WERI-Rb-1 (cell line): Measurements from ENCODE around the gene ZNF79.

ENCODE experiments used
- DNase-seq: peaks from one replicate; pipeline ENCODE4 v3.0.0-alpha.2; 2020
- H3K27ac ChIP-seq: fragments of 250-450 bp; sonication (Bioruptor Pico); 2 replicates; pipeline ENCODE4 v1.5.1; 2020; ENCODE audit warnings: mild to moderate bottlenecking, moderate library complexity
- H3K27me3 ChIP-seq: fragments of 250-450 bp; sonication (Bioruptor Pico); 2 replicates; pipeline ENCODE4 v1.5.1; 2021; ENCODE audit warnings: mild to moderate bottlenecking, low read depth, moderate library complexity; ENCODE audit not compliant: insufficient read depth, severe bottlenecking
- H3K36me3 ChIP-seq: fragments of 250-450 bp; sonication (Bioruptor Pico); 2 replicates; pipeline ENCODE4 v1.5.1; 2020; ENCODE audit warnings: mild to moderate bottlenecking, moderate library complexity
- H3K4me3 ChIP-seq: 2 replicates; pipeline ENCODE4 v1.5.1; 2011; ENCODE audit warnings: low read depth, mild to moderate bottlenecking, control low read depth, low read length
- H3K9me3 ChIP-seq: fragments of 250-450 bp; sonication (Bioruptor Pico); 2 replicates; pipeline ENCODE4 v1.5.1; 2021; ENCODE audit warnings: mild to moderate bottlenecking, moderate library complexity; ENCODE audit not compliant: severe bottlenecking
- TF ChIP-seq, protein P1 (sequence below): IDR thresholded peaks from 2 replicates; pipeline ENCODE4 v1.5.1; 2011; ENCODE audit warnings: low read depth, mild to moderate bottlenecking, control low read depth, inconsistent platforms, low read length

Gene ZNF79

DNA sequence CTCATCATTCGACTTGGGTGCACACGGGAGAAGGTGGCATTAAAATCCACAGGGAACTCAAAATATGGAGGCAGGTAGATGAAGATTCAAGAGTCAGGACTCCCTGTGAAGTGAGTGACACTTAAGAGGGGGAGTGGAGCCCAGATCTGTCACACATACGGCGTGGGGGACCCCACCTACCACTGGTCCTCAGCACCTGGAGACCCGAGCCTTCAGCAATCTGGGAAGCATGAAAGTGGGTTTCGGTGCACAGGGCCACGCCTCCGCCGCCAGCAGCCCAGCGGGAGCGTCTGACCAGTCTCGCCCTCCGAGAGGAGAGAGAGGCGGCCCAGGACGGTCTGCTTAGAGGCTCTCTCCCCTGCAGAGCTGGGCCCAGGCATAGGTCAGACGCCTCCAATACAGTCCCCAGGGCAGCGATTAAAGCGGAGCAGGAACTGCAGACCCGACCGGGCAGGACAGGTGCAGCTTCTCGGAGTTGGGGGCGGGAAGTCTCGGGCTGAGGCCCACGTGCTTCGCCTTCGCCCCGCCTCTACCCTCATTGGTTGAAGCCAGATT, 27.9 kb upstream of the ZNF79 start:
- Histone ChIP-seq H3K4me3 (peak overlapping the region; percentile 64), H3K27ac (peak overlapping the region; percentile 64), H3K27me3 (no peaks in the 10 kb centered on the region)

GRCh38 chr9:127396808-127397645, 27.2 kb upstream of the ZNF79 start, which contains the start of gene SLC2A8:
TSS of gene SLC2A8 (plus strand) at chr9:127397169. CDS start at chr9:127397231, 62 bp downstream.
- Histone ChIP-seq H3K36me3 (peaks cover 49% of the 10 kb centered on the region), H3K27ac (peak within 1 kb of the TSS; percentile 89), H3K27me3 (no peaks in the 10 kb centered on the region), H3K4me3 (peak within 1 kb of the TSS; percentile 64), H3K9me3 (no peaks in the 10 kb centered on the region)
- TF ChIP-seq, protein P1, sequence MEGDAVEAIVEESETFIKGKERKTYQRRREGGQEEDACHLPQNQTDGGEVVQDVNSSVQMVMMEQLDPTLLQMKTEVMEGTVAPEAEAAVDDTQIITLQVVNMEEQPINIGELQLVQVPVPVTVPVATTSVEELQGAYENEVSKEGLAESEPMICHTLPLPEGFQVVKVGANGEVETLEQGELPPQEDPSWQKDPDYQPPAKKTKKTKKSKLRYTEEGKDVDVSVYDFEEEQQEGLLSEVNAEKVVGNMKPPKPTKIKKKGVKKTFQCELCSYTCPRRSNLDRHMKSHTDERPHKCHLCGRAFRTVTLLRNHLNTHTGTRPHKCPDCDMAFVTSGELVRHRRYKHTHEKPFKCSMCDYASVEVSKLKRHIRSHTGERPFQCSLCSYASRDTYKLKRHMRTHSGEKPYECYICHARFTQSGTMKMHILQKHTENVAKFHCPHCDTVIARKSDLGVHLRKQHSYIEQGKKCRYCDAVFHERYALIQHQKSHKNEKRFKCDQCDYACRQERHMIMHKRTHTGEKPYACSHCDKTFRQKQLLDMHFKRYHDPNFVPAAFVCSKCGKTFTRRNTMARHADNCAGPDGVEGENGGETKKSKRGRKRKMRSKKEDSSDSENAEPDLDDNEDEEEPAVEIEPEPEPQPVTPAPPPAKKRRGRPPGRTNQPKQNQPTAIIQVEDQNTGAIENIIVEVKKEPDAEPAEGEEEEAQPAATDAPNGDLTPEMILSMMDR = no peak; the same call in 1 of the 2 replicates
- DNase-seq = peak; percentile 100

More for the DNA sequence above, 27.9 kb upstream of the ZNF79 start:
- Histone ChIP-seq H3K36me3 (peaks cover 46% of the 10 kb centered on the region), H3K9me3 (no peaks in the 10 kb centered on the region)
- DNase-seq = no peak
- TF ChIP-seq, protein P1 = no peak

- H3K27ac ChIP-seq = peak overlapping the region; percentile 89
- H3K4me3 ChIP-seq = peak overlapping the region; percentile 60
- no peaks in the 10 kb centered on the region for H3K27me3 ChIP-seq
- DNase-seq = peak; percentile 82
- TF ChIP-seq, protein P1 = peak; percentile 92
- H3K9me3 ChIP-seq = no peaks in the 10 kb centered on the region
- H3K36me3 ChIP-seq = peaks cover 54% of the 10 kb centered on the region
Observed at GRCh38 chr9:127397646-127398274, 26.4 kb upstream of the ZNF79 start.

DNA sequence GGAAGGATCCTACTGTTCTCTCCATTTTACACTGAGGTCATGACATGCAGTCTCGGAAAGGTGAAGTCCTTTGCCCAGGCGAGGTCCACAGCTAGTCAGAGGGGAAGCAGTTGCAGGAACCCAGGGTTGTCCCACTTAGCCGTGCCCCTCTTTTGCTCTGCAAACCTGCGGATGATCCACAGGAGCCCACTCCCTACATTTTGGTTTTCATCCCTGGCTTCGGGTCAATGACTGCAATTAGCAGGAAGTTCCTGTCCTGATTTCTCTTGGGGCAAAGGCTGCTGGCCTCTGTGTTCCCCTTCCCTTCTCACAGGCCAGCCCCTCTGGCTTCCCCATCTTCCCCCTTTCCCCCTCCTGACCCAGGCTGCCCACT, 25.9 kb upstream of the ZNF79 start:
- peak overlapping the region; percentile 89 for H3K27ac ChIP-seq
- H3K4me3 ChIP-seq = peak overlapping the region; percentile 60
- TF ChIP-seq, protein P1 = no peak
- no peaks in the 10 kb centered on the region for H3K27me3 ChIP-seq
- peaks cover 55% of the 10 kb centered on the region for H3K36me3 ChIP-seq
- DNase-seq = peak; percentile 5
- no peaks in the 10 kb centered on the region for H3K9me3 ChIP-seq

- no peaks in the 10 kb centered on the region for H3K9me3 ChIP-seq
- peak overlapping the region; percentile 89 for H3K27ac ChIP-seq
- peaks cover 60% of the 10 kb centered on the region for H3K36me3 ChIP-seq
- H3K4me3 ChIP-seq = peak overlapping the region; percentile 60
- DNase-seq = peak; percentile 22
- TF ChIP-seq, protein P1 = 0 out of 2 replicates have a peak, but pooled peaks have one; percentile 10
- no peaks in the 10 kb centered on the region for H3K27me3 ChIP-seq
Observed at GRCh38 chr9:127398715-127399400, 25.3 kb upstream of the ZNF79 start.
